Activated T-cell treated with anti-CD3 and anti-CD28 coated beads, Interleukin-2, amount 50 U/mL, for 48 hours (primary cell): ENCODE results near the gene UBXN6.

Experiments
- DNase-seq, 2 experiments: peaks; one replicate each; pipeline ENCODE4 v3.0.0-alpha.2; 2020

The UBXN6 gene

GRCh38 chr19:4455719-4456475 is 1.7 kb downstream of the UBXN6 start:
- DNase-seq: no peak

GRCh38 chr19:4454747-4455718 is 2.6 kb downstream of the UBXN6 start:
- DNase-seq: no peak

GRCh38 chr19:4453232-4454179 is 4.1 kb downstream of the UBXN6 start:
- DNase-seq: no peak

DNA sequence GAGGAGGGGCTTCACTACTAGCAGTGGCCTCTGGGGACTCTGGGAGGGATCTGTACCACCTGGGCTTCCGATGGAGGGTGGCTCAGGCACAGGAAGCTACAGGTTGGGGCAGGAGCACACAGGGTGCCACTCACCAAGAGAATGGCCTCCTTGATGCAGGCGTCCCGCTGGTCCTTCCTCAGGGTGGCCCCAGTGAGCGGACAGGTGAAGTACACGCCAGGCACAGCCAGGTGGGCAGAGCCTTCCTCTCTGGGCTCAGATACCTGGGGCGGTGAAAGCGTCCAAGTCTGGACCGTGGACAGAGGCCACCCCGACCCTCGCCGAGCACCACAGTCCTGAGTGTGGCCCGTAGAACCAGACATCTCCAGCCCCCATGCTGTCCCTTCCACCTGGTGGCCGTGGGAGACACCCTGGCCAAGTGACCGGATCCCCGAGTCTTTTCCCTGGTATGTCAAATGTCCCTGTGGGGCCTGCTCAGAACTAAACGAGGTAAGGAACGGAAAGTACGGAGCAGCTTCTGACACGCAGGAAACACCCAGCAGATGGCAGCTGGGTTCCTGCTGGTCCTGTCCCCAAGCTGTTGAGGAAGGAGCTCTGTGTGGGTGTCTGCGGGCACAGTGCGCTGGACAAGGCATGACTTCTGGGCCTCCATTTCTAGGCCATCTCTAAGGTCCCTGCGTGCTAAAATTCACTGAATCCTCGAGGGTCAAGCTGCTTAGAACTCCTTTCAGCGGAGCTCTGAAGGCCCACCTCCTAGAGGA is 5.2 kb downstream of the UBXN6 start:
- DNase-seq: no peak

GRCh38 chr19:4449639-4450028 is 8.0 kb downstream of the UBXN6 start:
- no peak for DNase-seq

- no peak for DNase-seq
Measured at GRCh38 chr19:4449022-4449638, 8.5 kb downstream of the UBXN6 start.

DNA sequence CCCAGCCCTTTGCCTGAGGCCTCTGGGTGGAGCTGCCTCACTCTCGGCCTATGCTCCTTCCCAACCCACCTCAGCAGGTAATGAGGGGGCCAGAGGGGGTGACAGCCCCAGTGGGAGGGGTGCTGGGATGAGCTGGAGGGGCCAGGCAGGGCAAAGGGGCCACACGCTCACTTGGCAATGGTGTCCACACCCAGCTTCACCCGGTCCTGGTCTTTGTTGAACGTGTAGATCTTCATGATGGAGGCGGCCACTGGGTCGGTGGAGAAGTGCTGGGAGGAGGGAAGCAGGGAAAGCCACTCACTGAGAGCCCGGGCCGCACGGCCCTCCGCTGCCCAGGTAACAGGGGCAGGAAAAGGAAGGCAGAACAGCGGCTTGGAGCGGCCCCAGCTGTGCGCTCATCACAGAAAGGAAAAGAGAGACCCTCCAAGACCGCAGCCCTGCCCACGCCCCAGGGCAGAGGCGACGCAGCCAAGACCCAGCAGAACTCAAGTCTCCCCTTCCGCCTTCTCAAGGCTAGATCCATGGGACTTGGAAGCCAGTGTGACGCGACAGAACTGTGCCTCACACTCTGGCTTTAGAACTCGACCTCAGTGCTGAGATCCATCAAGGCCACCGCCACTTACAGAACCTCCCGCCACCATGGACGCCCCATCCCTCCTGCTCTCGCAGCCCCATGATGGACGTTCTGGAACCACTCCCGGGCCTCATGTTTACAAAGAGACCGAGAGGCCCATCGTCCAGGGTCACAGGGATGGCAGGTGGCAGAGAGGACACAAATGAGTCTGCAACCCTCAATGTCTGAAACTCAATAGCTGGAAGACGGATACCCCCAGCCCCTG is 9.2 kb downstream of the UBXN6 start:
- no peak for DNase-seq

DNA sequence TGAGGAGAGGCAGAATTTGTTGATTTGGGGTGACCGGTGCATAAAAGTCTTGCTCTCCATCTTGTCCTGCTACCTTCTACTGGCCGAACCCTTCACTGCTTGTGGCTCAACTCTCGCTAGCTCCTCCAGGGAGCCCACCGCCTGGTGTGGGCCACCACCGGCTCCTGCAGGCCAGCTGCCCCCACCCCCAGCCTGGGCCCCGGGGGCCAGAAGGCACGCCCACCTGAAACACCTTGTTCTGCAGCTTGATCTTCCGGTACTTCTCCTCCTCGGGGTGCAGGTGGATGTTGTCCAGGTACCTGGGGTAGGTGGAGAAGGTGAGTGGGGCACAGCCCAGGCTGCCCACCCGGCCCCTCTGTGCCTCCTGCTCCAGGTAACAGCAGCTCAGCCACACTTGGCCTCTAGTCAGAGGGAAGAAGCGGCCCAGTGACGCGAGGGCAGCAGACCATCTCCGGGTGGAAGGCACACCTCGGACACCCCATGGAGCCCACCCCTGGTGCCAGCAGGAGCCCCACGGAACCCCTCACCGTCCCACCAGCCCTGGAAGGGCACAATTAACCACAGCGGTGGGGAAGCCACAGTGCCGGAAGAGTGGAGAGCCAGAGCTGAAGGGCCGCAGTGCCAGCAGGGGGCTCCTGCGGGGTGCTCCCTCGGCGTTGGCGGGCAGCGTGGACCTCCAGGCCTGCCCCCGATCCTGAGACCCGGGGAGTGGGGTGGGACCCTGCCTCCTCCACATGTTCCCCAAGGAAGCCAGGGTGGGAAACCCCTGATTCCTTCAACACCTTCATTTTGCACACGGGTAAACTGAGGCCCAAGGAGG is 10.1 kb downstream of the UBXN6 start:
- DNase-seq: no peak

GRCh38 chr19:4446704-4447200 is 10.8 kb downstream of the UBXN6 start:
- no peak for DNase-seq

GRCh38 chr19:4445963-4446703 is 11.5 kb downstream of the UBXN6 start:
- no peak for DNase-seq

- no peak for DNase-seq
Measured at GRCh38 chr19:4444765-4445741, 12.5 kb downstream of the UBXN6 start.

- no peak for DNase-seq
Measured at GRCh38 chr19:4443966-4444764, 13.4 kb downstream of the UBXN6 start.

- DNase-seq: no peak
Measured at GRCh38 chr19:4443188-4443587, 14.4 kb downstream of the UBXN6 start.

- no peak for DNase-seq
Measured at GRCh38 chr19:4442819-4443146, 14.8 kb downstream of the UBXN6 start.

GRCh38 chr19:4441994-4442818 is 15.4 kb downstream of the UBXN6 start:
- DNase-seq: no peak

- DNase-seq: no peak
Measured at GRCh38 chr19:4439243-4439642, 18.4 kb downstream of the UBXN6 start.
